NCI-H510A (cell line): ENCODE data around the gene HIVEP3.

ENCODE experiments used
- DNase-seq: peaks from one replicate; lab custom pipeline; 2025; lab: John Stamatoyannopoulos, UW

Gene HIVEP3

DNA sequence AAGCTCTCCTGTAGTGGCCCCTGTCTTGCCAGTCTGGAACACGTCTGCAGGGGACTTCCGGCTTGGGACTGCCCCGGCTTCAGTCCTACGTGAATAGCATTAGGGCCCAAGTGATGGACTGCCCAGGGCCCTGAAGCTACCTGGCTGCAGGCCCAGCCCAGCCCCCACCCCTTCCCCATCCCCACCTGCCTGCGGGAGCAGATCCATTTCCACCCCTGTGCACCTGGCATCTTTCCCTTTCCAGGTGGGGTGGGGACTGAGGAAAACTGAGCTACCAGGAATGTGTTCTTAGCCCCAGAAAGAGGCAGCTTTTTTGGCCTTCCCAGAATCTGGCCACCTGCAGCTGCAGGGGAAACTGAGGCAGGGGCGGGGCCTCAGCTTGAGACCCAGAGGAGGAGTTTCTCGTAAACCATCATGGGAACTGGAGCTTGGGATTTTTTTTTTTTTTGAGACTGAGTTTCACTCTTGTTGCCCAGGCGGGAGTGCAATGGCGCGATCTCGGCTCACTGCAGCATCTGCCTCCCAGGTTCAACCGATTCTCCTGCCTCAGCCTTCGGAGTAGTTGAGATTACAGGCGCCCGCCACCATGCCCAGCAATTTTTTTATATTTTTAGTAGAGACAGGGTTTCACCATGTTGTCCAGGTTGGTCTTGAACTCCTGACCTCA is 437.5 kb downstream of the HIVEP3 start:
- peak; percentile 93 for DNase-seq

GRCh38 chr1:41480204-41481108 is 438.3 kb downstream of the HIVEP3 start:
- DNase-seq = no peak

DNA sequence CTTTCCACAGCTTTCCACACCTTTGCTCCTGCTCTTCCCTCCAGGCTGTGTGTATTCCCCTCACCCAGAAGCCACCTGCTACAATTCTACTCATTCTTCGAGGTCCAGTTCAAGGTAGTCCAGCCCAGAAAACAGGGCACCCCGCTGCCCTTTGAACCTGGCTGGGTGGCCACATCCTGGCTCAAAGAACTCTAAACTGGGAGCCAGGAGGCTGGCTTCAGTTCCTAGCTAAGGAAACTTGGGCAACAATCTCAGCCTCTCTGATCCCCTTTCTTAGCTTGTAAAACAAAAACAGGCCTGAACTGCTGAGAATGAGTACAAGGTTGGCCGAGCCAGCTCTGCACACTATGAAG is 438.9 kb downstream of the HIVEP3 start:
- no peak for DNase-seq

DNA sequence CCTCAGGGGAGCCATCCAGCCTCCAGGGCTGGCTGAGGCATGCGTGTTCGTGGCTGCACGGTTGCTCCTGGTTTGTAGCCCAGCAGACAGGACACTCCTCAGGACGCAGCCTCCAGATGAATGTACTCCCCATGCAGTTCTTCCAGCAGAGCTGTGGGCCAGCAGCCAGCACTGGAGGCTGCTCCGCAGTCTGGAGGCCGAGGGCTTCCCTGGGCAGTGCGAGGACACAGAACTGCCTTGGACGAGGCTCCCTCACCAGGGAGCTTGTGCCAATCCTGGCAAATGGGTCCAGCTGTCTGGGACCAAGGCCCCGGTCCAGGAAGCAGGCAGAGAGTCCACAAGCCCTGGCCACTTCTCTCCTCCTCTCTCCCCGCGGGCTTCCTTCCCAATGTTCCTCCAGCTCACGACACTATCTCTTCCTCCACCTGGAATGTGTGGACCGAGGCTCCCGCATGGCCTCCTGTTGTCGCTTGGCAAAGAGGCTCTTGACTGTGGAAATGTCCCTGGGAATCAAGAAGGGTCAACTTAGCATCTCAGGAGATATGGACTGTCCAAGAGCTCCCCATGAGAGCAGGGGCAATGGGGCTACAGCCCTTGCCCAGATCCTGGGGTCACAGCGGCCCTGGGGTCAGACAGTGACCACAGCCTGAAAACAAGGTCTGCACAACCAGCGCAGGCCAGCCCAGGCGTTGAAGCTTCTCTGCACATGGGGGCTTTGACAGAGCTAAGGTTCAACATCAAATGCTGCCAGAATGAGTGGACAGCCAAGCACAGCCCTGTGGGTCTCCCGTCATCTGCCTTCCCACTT is 439.5 kb downstream of the HIVEP3 start:
- DNase-seq = no peak

DNA sequence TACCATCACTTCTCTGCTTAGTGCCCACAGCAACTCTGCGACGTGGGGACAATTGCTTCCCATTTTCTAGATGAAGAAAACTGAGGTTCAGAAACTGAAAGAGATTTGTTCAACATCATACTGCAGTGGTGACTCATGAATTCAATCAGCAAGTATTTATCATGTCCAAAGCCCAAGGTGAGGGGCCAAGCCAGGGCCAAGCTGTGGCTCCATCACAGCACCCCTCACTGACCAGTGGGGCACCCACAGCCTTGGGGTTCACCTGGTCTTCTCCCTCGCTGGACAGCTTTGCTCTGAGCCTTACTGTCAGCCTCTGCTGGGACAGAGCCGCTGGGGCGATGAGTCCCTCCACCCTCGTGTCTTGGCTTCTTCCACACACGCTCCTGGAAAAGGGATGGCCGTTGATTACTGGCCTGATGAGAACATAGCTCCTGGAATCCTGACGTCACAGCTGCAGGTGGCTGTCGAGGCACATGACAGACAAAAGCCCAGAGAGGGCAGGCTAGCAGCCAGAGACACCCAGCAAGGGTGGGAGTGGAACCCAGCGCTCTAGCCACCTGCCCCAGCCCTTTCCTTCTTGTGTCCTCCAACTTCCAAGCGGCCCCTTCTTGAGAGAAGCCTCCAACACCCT is 440.5 kb downstream of the HIVEP3 start:
- no peak for DNase-seq

- DNase-seq = peak; percentile 83
Measured at GRCh38 chr1:41476807-41477361, 441.8 kb downstream of the HIVEP3 start.

DNA sequence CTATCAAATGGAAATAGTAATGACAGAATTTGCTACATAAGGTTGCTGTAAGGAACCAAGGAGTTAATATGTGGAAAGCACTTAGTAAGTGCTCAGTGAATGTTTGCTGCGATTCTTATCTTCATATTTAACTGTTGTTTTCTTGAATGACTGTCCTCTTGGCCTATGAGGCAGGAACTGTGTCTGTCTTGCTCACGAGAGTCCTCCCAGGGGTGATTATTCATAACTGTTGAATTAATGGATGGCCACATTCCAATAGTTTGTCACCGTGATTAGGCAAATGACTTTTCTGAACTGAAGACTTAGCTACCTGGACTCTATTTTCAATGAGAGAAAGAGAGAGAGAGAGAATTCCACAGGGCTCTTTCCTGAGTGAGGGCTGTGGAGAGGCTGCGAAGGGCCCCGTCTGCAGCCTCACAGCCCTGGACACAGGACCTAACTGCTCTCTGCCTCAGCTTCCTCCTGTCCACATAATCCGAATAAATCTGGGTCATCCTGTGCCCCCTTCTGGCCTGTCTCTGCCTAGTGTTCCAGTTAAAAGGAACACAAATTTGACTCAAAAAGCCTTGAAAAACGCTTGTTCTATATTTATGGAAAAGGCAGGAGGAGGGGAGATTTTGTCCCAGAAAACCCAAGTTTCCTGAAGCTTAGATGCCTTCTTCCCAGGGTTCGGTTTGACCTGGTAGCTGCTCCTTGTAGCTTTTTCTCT is 442.7 kb downstream of the HIVEP3 start:
- DNase-seq = no peak

- DNase-seq = no peak
Measured at GRCh38 chr1:41475346-41475745, 443.4 kb downstream of the HIVEP3 start.

DNA sequence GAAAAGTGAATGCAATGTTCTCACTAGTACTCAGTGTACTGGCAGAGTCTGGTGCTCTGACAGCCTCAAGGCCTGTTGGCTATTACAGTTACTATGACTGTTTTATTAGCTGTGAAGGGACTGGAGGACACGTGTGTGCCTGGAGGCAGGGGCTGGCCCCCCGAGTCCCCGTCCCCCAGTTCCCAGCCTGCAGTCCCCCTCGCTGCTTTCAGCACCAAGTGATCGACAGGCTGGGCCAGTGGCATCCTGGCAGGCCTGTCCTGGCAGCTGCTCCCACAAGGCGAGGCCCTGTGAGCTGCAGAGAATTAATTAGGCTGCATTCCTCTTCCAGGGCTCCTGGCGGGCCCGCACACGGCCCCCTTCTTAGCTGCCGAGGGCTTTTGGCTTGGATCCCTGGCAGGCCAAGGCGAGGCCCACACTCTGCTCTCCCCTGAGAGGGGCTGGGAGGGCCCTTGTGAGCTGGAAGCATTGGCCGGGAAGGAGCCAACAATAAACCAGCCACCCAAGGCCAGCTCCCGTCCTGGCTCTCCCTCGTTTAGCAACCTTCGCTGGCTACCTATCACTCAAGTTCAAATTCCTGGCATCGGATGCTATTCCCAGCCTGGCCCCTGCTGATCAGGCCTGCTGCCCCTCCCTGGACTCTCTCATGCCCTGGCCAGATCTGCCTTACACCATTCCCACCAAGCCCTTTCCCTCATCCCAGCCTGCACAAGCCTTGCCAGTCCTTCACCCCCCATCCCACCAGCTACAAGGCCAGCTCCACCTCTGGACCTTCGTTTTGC is 444.0 kb downstream of the HIVEP3 start:
- no peak for DNase-seq

- DNase-seq = no peak
Measured at GRCh38 chr1:41473738-41474362, 444.9 kb downstream of the HIVEP3 start.

GRCh38 chr1:41471658-41472057 is 447.1 kb downstream of the HIVEP3 start:
- DNase-seq = no peak

DNA sequence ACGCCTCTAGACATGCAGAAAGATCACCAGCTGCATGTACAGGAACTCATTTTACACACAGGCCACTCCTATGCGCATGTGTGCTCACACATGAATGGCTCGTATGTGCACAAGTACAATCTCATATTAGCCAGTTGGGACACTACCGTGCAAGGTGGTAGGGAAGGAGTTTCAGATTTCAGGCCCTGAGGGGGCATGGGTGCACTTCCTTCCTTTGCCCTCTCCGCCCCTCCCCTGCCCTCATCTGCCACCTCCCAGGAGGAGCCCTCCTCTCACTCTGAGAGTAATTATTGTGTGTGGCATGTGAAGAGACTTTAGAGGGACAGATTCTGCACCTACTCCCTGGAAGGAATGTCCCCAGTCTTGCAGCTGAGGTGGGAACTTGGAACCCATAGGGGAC is 449.0 kb downstream of the HIVEP3 start:
- no peak for DNase-seq

GRCh38 chr1:41468122-41468762 is 450.5 kb downstream of the HIVEP3 start:
- peak; percentile 34 for DNase-seq

DNA sequence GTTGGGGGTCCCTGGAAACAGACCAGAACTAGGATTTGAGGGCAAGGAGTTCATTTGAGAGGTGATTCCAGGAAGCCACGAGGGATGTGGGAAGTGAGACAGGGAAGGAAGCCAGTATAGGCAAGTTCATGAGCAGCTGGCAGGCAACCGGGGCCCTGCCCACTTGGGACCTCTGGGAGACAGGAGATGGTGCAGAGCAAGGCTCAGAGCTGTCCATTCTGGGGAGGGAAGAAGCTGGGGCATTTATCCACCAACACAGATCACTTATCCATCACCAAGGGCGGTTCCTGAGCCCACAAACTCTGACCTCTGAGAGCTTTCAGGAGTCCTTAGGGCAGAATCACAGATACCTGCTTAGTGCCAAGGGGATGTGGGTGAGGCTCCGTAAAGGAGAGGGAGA is 451.0 kb downstream of the HIVEP3 start:
- no peak for DNase-seq

GRCh38 chr1:41466146-41466545 is 452.6 kb downstream of the HIVEP3 start:
- DNase-seq = peak; percentile 43

- DNase-seq = no peak
Measured at GRCh38 chr1:41465741-41466140, 453.0 kb downstream of the HIVEP3 start.

- no peak for DNase-seq
Measured at GRCh38 chr1:41464885-41465284, 453.8 kb downstream of the HIVEP3 start.

DNA sequence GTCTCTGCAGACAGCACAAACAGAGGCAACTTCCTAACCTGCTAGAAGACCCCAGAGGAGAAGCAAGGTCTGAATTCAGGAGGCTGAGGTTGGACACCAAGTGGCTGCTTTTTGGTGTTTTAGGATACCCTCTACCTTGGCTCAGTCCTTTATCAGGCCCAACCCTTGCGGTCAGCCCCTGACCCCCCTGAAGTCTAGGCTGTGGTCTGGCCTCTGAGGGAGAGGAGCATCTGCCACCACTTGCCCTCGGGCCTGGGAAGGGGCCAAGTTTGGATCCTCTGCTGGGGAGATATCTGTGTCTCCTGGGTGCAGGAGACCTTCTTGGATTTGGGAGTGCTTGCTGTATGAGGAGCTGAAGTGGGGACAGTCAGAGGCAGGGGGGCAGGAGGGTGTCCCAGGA is 455.2 kb downstream of the HIVEP3 start:
- DNase-seq = no peak

DNA sequence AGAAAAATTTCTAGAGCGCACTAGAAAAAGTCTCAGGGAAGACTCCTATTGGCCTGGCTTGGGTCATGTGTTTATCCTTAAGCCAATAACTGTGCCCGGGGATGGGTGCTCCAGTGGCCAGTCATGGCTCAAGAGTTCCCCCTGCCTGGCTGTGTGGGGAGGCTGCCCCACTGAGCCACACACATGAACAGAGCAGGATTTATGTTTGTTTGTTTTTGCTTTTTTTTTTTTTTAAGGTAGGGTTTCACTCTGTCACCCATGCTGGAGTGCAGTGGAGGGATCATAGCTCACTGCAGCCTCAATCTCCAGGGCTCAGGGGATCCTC is 456.1 kb downstream of the HIVEP3 start:
- peak; percentile 62 for DNase-seq
